Stimulated activated naive CD4-positive, alpha-beta T cell treated with Interleukin-2 at 50 U/mL for 16 hours (primary cell): ENCODE measurements around the gene NELL1.

Experiments
- DNase-seq: peaks from one replicate; lab custom pipeline; 2025; lab: John Stamatoyannopoulos, UW

The NELL1 gene

DNA sequence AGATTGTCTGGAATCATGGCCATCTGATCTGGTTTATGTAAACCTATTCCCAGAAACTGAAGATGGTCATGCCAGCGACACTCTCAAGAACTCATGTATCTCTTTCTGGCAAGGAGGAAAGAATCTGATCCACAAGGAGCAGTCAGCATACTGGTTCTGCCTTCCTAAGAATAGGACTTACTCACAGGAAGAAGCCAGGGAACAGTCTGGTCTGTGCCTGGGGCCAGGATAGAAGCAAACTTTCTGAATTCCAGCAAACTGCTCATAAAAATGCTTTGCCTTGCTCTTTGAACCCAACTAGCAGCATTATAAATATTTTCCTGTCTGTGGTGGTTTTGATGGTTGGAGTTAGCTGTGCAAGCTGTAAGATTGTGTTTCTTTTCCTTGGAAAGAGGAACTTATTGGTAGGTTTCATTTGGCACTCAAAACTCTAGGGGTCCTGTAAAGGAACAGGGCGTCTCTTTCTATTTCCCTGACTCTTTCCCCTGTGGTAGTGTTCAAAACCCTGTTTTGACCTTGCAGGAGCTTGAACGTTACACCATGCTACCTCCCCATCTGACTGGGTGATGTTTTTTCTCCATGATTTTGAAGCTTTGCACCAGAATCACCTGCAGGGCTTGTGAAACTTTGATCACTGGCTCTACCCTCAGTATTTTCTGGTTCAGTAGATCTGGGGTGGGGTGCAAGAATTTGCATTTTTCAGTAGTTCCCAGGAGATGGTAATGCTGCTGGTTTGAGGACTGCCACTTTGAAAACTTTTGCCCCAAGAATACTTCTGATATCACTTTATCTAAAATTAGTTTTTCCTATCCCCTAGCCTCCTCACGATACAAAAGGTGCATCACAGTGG is 895.7 kb downstream of the NELL1 start:
- no peak for DNase-seq

DNA sequence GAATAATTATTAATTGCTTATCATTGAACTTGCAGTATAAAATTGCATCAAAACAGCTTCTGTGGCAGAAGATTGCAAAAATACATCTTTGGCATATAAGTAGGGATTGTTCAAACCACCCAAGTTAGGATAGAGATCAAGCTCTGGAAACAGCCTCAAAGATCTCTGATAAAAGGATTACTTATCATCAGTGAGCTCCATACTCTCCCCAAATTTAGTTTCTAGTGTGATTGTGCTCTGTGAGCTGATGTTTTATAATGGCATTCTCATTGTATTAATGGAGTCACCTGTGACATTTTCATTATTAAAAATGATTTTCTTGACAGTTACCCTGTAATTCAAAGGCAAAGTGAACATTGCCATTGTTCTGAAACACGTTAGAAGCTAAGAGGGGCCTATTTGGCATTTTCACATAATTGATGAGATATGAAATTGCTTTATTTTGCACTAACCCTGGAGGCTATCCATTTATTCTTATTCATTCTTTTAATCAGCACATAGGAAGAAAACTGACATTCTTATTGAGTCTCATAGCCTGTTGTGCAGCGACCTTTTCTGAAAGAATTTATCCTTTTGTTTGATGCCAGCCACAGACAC is 897.2 kb downstream of the NELL1 start:
- DNase-seq, result no peak

DNA sequence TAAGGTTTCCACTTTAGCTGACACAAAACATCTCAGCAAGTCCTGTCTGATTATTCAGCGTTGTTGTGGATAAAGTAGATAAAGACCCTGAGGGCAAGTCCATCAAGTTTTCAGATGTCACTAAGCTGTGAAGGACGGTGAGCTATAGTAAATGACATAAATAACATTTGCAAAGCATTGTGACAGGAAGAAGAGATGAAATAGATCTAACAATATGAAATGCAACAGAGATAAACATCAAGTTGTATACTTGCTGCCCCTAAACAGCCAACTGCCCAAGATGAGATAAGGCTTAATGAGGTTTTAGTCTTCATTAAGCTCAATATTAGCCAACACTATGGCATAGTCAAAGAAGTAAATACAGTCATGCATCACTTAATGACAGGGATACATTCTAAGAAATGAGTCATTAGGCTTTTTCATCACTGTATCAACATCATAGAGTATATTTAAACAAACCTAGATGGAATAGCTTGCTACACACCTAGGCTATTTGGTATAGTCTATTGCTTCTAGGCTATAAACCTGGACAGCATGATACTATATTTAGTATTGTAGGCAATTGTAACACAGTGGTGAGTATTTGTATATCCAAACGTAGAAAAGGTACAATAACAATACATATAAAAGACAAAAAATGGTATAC is 898.4 kb downstream of the NELL1 start:
- no peak for DNase-seq

DNA sequence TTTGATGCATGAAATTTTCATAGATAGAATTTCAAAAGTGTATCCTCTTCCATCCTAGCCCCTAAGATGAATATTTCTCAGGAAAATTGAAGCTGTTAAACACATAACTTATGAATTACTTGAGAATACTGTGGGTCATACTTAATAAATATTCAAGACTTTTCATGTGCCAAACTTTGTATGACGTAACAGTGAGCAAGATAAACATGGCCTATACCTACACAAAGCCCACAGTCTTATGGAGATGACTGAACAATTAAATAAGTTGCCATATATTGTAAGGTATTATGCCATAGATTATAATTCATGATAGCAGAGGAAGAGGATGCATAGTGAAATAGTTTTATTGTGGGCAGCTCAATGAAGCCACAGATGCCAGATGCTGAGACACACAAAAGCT is 902.8 kb downstream of the NELL1 start:
- no peak for DNase-seq

DNA sequence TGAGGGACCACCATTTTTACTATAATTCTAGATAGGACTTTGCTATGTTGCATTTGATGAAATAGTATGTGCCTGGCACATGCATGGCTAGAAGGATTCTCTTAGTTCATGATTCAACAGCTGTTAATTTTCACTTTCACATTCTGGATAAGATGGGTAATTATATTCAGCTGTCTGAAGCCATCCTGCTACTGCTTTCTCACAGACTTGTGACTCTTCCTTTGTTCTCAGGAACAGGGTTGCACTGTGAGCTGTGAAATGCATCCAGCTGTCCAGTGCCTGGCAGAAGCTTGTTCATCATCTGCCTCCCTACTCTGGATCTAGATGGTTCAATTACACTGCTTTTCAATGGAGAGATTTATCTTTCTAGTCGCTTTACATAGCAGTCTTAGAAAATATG is 913.4 kb downstream of the NELL1 start:
- DNase-seq, result no peak

DNA sequence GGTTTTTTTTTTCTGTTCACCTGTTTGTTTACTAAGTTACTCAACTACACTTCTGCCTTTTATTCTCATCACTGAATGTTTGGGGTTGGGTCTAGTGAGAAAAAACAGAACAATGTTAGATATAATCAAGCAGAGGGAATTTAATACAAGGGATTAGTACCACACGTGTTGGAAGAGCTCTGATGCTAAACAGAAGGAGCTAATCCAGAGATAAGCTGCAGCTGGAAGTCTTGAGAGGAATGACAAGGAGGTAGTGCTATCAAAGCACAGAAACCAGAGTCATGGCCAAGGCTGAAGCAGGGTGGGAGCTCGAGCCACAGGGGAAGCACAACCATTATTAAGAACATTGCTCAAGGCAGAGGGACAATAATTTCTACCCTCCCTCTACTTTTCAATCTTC is 919.4 kb downstream of the NELL1 start:
- DNase-seq, result no peak

DNA sequence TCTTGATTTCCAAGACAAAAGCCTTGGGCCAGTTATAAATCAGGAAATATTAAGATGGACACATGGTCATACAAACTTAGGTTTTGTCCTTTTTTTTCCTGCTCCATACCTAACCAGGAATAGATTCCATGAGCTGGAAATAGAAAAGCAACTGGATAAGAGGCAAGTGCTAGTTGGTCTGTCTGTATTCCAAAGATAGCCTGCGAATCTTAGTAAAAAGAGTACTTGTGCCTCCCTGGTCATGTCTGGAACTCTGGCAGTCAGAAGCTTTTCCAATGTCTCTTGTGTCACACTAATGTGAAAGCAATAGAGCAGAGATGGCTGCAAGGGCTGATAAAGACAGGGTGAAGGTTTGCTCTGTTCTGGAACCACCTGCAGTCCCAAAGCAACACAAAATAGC is 933.3 kb downstream of the NELL1 start:
- DNase-seq, result no peak

DNA sequence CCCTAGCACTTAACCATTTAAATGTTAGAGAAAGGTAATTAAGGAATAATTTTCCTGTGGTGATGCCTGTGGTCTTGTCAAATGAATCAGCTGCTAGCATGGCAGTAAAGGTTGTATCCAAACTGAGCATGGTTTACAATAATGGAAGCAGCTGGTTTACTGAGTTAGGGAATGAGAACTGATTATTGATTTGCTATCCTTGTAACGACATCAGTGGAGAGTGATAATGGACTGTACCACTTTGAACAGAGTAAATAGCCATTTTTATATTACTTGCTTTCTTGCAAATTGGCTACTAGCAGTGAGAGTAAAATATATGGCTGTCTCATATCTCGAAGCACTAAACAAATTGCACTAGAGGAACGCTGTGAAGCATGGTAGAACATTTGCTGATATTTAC is 934.5 kb downstream of the NELL1 start:
- no peak for DNase-seq

DNA sequence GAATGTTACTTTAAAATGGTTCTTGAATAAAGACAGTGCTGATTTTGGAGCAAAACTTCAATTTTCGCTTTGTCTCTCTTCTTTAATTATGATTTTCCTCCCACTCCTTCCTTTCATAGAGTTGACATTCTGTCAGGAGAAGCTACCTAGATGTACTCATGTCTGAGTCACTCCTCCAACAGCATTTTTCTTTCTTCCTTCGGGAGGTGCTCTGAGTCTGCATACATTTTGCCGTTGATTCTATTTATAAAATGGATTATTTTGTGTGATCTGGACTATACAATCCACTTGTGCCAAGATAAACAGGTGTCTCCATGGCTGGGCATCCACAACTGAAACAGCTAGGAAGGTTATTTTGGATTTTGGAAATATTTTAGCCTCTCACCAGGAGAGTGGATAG is 935.2 kb downstream of the NELL1 start:
- no peak for DNase-seq

DNA sequence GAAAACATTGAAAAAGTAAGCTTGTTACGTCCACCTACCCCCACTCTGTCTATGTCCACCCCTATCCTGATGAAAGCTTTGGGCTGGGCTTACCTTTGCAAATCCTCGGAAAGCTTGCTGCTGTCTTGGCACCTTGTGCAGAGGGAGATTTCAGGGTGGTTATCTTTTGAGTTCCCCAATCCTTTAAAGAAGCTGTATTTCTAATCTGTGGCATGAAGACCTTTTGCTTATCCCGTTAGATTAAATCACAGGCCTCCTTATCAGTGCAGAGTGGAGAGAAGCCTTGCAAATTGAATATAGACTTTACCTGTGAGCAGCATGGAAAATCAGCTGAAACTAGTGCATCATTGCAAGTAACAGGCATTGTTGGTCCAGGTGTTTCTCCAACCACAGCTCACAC is 942.9 kb downstream of the NELL1 start:
- DNase-seq, result no peak

DNA sequence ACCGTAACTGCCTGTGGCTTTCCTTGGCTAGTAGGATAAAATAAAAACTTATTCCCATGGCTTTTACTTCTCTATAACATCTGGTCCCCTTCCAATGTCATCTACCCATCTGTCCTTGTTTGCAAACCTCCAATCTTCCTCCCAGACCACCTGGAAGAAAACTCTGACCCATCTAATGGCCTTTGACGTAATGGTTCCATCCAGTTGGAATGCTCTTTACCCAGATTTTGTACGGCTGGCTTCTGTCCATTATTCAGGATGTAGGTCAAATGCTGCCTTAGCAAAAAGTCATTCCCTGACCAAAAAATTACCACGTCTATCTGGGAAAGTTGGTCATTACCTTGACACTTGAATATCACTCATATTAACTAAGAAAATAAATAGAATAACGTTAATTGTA is 945.6 kb downstream of the NELL1 start:
- no peak for DNase-seq

DNA sequence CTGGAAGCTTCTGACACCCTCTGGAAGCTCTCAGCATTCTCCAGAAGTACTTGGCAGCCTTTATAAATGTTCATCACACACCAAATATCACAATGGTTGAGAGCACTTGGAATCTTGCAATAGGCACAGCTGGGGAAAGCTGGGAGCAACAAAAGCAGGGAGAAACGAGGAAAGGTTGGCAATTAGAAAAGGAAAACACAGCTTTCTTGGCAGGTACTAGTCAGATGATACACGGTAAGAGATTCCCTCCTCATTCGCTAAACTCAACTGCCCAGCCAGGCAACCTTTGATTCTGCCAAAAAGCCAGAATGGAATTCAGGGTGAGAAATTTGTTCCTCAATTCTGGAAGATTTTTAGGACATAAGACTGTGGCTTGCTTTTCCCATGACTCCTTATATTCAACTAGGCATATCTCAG is 946.6 kb downstream of the NELL1 start:
- no peak for DNase-seq

DNA sequence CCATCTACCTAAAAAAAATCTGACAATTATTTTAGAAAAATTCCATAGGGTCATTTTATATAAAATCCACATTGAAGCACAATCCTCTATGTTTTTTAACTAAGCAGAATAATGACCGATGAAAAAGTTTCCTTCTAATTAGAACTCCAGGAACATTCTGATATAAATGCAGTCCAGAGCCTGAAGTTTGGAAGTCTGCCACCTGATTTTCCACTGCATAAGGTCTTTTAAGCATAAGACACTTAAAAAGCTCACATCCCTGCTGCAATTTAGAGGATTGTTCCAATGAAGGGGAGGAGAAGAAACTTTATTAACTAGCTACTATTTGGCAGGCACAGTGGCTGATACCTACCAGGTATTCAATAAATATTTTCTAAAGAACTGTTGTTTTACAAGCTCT is 953.2 kb downstream of the NELL1 start:
- DNase-seq, result no peak

DNA sequence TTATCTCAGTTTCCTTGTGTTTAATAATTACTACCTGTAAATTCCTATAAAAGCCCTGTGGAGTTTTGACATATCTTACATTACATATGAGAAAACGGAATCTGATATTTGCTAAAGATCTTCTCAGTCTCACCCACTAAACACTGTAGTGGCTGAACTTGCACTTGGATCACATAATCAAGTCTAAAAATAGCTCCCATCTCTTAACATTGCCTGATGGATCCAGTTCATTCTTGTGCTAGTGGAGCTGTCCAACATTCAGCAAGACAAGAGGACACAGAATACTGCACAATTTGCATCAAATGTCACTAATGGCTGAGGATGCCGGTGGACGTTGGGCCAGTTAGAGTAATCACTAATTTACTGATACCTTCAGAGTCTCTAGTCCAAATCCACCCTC is 953.6 kb downstream of the NELL1 start:
- no peak for DNase-seq
